ENCODE results near the gene MYOCD.

MYOCD gene

DNA sequence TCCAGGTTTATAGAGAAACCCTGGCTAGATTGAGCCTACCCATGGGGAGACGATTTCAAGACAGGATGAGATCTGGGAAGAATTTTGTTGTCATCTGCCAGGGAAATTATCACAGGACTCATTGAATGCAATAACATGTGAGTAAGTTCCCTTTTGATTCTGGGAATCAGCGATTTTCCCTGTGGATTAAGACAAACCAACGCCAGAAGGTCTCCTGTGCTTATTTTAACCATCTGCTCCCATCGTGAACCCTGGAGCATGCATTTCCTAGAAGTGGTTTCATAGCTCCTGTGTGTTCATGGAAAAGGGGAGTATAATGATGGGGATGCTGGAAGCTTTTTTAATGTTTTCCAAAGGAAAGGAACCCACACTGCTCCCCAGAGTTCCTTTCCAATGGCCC is 102.6 kb downstream of the MYOCD start:
- DNase-seq: no peak

DNA sequence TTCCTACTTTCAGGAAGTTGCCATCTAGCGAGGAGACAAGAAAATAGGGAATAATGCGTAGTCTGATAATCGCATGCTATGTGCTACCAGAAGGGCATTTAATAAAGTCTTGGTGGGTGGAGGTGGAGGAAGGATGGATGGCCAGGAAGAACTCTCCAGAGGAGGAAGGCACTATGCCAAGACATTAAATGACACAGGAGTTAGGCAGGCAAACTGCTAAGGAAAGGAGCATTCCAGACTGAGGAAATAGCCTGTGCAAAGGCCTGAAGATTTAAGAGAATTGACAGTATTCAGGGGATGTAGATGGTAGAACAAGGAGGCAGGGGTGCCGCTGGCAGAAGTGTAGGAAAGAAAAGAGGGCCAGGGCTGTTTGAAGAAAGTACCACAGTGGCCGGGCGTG is 104.3 kb downstream of the MYOCD start:
- DNase-seq: no peak

DNA sequence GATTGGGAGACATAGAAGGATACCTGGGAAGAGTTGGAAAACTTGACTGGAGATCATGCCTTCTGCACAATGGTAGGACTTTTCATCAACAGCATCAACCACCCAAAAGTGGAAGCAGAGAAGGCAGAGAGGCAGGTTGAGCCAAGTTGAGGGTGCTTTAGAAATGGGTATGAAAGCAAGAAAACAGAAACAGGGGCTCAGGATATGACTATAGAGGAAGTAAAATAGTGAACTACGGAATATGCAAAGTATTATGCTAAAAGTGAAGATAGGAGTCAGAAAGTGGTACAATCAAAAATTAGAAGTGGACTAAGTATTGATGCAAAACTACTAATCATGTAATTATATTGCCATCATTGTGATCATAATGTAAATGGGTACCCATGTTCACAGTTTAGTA is 107.5 kb downstream of the MYOCD start:
- no peak for DNase-seq

DNA sequence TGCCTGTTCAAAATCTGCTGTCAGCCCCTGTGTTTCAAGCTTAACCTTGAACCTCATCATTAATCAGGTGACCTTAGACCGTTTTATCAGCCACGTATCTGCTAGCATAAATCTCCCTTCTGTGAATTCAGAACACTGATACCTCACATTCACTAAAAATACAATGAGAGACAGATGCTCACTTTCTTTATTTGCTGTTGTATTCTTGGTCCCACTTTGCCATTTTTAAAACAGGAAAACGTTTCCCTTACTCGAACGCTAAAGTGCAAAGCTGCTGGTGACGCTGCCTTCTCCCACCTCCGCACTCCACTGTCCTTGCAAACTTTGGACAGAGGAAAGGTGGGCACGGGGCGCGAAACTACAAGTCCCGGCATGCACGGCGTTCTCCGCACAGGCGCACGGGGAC is 123.4 kb downstream of the MYOCD start:
- no peak for DNase-seq

DNA sequence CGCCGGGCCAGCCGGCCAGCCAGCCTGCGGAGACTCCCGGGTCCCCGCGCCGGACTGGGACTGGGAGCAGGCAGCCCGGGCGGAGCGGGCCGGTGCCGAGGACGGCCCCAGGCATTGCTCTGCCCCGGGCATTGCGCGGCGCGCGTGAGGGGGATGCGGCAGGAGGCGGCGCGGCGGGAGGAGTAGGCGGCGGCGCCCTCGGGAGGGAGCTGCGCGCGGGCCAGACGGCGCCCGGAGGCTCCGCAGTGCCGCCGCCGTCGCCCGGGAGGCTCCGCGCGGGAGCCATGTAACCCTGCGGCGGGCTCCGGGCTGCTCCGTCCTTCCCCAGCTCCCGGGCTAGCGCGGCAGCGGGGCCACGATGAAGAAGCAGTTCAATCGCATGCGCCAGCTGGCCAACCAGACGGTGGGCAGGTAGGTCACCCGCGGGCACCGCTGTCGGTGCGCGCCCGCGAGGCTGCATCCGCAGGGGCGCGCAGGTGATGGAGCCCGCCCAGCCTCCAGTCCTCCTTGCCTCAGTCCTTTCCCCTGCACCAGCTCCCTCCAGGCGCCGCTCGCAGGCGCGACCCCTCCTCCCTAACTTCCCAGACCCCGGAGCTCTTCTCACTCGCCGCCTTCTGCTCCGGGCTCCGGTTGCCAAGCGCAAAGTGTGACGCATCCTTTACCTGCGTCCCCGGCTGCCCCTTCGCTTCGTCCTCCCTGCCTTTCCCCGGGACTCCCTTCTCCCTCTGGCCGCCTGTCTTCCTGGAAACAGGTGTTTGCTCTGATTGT is 124.0 kb downstream of the MYOCD start, which contains the start of gene ARHGAP44:
ARHGAP44 (plus strand) TSS at position 18 of the 768 bp plus-strand sequence; CDS start at position 359, 341 bp downstream.
- no peak for DNase-seq

DNA sequence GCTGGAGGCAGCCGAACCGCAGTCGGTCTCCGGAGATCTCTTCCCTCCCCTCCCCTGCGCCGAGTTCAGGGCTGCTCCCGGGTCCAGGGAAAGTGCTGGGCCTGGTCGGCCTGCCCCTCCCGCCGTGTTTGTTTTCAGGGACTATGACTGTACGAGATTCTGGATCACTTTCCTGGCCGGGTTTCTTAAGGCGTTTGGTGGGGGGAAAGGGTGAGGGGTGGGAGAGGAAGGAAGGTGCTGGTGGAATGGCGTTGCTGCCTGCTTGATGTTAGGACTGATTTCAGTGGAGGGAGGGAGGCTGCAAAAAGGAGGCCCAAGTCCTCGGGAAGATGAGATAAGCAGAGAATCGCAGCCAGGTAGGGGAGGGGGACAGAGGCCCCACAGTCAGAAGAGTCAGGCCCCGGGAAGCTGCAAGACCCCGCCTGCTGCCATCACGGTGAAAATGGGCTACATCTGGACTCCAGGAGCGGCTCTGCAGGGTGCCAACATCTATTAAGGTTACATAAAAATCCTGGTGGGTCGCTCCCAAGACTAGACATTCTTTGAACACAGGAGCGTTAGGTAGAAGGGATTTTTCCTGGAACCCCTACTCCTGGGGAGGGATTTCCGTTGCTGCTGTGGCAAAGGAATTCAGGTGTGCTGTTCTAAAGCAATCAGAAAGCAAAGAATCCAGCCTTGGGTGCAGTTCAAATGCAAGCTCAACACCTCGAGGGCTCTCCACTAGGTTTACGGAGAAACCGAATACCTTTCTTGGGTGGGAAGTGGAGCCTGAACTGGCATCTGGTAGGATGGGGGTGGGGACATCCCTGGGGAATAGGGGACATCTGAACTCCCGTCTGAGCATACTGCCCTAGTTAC is 124.8 kb downstream of the MYOCD start:
- DNase-seq: no peak

DNA sequence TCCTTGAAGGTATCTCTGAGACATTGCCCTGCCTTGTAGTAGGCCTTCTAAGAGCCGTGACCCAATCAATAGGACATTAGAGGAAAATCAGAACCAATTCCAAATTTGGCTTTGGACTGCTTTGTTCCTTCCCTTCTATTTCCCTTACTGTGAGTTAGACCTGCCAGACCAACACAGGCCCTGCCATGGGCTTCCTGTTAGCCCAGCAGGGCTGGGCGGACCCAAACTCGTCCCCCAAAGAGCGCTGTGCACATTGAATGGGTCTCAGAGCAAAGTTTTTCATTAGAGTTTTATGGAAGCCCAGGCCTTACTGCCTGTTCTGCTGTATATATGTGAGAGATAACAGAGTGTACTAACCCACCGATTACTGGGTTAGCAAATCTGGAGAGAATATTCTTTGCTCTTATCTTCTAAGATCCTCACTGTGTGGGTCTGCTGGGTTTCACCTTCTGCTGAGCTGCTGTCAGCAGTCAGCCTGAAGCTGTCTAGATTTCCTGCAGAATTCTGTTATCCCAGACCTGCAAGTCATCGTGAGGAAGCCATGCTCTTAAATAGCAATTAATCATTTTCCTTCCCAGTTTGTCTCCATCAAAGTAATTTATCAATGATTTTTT is 129.3 kb downstream of the MYOCD start:
- DNase-seq: no peak

DNA sequence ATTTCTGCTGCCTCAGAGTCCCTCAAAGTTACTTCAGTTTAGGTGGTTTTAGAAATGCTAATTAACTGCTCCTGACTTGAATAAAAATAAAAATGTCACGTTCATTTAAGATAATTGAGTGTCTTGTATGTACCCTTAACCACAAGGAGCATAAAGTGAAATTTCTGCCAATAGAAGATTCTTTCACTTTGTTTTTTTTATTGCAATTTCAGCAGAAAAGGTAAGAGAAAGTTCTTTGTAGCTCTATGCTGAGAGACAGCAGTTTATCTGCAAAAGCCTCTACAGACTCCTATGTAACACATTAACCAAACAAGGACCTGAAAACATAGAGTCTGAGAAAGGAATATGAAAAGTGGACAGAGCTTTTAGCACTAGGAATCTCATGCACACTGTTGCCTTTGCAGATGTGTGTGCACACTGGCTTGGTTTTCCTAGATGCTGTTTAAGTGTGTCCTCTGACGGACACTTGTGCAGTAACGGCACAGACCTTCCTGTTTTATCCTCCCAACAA is 135.2 kb downstream of the MYOCD start:
- no peak for DNase-seq

DNA sequence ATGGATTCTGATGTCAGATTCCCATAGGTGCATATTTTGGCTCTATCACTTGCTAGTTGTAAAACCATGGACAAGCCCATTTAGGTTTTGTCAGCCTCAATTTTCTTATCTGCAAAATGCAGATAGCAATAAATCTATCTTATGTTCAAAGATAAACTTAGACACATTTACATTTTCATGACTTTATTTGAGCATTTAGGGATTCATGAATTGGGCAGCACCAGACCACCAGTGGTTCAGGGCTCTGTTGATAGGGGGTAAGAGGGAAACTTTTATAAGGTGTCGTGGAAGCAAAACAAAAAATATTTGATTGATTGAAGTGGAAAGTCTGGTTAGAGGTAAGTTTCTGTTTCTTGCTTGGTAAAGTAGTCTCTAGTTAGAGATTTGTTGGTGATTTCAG is 140.9 kb downstream of the MYOCD start:
- no peak for DNase-seq

DNA sequence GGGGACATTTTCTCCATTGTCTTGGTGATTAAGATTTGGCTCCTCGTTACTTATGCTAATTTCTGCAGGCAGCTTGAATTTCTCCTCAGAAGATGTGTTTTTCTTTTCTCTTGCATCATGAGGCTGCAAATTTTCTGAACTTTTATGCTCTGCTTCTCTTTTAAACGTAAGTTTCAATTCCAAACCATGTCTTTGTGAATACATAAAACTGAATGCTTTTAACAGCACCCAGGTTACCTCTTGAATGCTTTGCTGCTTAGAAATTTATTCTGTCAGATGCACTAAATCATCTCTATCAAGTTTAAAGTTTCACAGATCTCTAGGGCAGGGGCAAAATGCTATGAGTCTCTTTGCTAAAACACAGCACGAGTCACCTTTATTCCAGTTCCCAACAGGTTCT is 143.0 kb downstream of the MYOCD start:
- DNase-seq: no peak

DNA sequence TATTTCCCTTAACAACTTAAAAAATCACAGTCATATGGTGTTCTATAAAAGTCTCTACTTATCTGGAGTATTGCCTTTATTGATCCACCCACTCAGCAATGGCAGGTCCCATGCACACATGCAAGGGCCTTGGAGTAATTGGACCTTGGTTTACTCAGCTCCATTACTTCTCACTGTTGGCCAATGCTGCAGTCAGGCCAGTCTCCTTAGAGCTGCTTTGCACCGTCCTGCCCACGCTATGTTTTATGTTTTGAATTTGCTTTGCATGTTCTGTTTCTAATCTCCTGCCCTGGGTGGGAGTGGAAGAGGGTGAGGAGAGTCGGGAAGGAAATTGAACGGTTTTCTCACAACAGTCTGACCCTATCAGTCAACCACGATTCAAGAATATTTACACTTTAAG is 147.2 kb downstream of the MYOCD start:
- no peak for DNase-seq

DNA sequence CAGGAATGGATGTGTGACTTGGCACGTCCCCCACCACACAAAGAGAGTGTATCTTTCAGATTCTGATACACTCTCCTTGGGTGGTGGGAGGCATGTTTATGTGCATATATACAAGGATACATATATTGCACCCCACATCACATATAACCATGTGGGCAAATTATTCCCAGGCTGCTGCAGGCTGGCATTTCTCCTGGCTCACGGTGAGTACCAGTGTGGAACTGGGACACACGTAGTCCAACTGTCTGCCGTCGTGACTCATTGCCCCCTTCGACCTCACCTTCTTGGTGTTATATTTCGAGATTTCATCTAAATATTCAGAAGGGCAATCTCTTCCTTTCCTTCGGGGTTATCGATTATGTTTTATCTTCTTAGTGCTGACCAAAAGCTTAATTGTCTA is 148.0 kb downstream of the MYOCD start:
- DNase-seq: no peak

DNA sequence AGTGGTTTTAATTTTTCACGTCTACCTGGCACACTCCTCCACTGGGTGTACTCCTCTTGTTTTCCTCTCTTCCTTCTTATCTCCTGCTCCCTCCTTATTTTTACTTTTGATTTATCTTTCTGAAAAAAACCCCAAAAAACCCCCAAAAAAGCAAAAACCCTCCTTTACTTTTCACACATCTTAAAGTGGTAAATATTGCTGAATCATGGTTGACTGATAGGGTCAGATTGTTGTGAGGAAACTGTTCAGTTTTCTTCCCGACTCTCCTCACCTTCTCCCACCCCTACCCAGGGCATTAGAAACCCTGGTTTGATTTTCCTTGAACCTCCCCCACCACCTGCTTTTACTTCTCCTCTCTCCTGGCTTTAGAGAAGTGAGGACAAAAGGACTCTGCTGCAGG is 149.0 kb downstream of the MYOCD start:
- no peak for DNase-seq

DNA sequence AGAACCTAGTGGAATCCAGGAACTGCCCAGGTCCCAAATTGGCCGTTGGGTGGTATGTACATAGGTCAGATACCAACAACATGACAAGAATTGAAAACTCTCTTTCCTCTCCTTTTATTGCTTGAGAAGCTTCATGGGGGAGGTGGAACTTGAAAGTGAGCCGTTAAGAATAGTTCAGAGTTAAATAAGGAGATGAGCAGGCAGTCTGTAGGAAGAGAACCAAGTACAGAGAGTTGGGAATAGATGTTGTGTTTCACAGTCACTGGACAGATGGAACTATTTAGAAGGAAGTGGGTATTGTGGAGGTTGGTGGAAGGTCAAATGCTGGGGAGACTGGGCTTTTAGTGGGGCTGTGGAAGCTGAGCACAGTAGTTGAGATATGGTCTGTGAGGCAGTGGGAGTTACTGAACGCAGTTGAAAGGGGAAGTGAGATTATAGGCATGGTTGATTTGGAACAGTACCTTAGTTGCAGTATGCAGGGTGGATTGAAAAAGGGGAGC is 150.0 kb downstream of the MYOCD start:
- no peak for DNase-seq
